ENCODE results near the gene EHMT2.
"Not testable (repeated sequence)": the region's sequence is repeated elsewhere in the genome, so short reads cannot be mapped to it uniquely, and the experiment has no call there.

Gene EHMT2

GRCh38 chr6:31911826-31912585 lies 14.5 kb upstream of the EHMT2 start:
- DNase-seq = no peak

- DNase-seq = not testable (repeated sequence)
Measured at GRCh38 chr6:31909298-31909697, 11.8 kb upstream of the EHMT2 start.

- DNase-seq = no peak
Measured at GRCh38 chr6:31908791-31909190, 11.3 kb upstream of the EHMT2 start.

GRCh38 chr6:31908255-31908654 lies 10.8 kb upstream of the EHMT2 start:
- not testable (repeated sequence) for DNase-seq

- no peak for DNase-seq
Measured at GRCh38 chr6:31907158-31907813, 9.8 kb upstream of the EHMT2 start.

- not testable (repeated sequence) for DNase-seq
Measured at GRCh38 chr6:31906727-31907126, 9.2 kb upstream of the EHMT2 start.

GRCh38 chr6:31906122-31906521 lies 8.6 kb upstream of the EHMT2 start:
- no peak for DNase-seq

GRCh38 chr6:31905041-31905440 lies 7.5 kb upstream of the EHMT2 start:
- no peak for DNase-seq

GRCh38 chr6:31903957-31904356 lies 6.5 kb upstream of the EHMT2 start:
- DNase-seq = no peak

GRCh38 chr6:31901953-31902643 lies 4.6 kb upstream of the EHMT2 start, which contains the start of gene ZBTB12:
Gene ZBTB12 (minus strand): TSS chr6:31902086. CDS start chr6:31901305, 781 bp downstream.
- DNase-seq = peak; percentile 92

GRCh38 chr6:31901415-31901952 lies 4.0 kb upstream of the EHMT2 start:
- DNase-seq = peak; percentile 84

GRCh38 chr6:31900917-31901414 lies 3.5 kb upstream of the EHMT2 start:
- no peak for DNase-seq

- no peak for DNase-seq
Measured at GRCh38 chr6:31899882-31900722, 2.6 kb upstream of the EHMT2 start.

GRCh38 chr6:31899215-31899614 lies 1.7 kb upstream of the EHMT2 start:
- no peak for DNase-seq

- peak; percentile 55 for DNase-seq
Measured at GRCh38 chr6:31898383-31899011, 999 bp upstream of the EHMT2 start.

- peak; percentile 8 for DNase-seq
Measured at GRCh38 chr6:31896856-31897611, 464 bp downstream of the EHMT2 start.

GRCh38 chr6:31896493-31896855 lies 1.0 kb downstream of the EHMT2 start:
- no peak for DNase-seq

GRCh38 chr6:31892821-31893220 lies 4.7 kb downstream of the EHMT2 start:
- no peak for DNase-seq

GRCh38 chr6:31889331-31889972 lies 8.0 kb downstream of the EHMT2 start:
- DNase-seq = no peak

Data from CD4-positive, alpha-beta T cell treated with Interleukin-17A for 4 hours (primary cell).